GM12872 (cell line): ENCODE measurements around the gene COL8A2.

Experiments
- TF ChIP-seq, protein P1 (sequence below): IDR thresholded peaks from 3 replicates; pipeline ENCODE4 v1.5.1; 2011; ENCODE audit warnings: low read depth, mild to moderate bottlenecking, low read length, moderate library complexity; ENCODE audit not compliant: insufficient read depth

The COL8A2 gene

DNA sequence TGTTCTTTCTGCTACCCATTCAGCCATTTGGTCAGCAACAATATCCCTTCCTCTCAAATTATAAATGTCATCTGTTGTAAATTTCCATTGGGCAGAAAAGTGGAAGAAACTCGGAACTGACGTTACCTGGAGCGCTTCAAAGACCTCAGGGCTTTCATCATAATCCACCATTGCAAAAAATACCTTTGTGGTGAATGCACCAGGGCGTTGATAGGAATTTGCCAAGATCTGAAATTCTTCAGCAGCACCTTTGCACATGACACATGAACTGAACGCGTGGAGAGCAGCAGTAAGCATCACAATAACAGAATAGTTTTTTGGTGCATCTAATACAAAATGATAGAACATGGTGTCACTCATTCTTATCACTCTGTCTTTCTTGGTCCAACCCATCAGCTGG is 44.2 kb downstream of the COL8A2 start:
- TF ChIP-seq, protein P1, sequence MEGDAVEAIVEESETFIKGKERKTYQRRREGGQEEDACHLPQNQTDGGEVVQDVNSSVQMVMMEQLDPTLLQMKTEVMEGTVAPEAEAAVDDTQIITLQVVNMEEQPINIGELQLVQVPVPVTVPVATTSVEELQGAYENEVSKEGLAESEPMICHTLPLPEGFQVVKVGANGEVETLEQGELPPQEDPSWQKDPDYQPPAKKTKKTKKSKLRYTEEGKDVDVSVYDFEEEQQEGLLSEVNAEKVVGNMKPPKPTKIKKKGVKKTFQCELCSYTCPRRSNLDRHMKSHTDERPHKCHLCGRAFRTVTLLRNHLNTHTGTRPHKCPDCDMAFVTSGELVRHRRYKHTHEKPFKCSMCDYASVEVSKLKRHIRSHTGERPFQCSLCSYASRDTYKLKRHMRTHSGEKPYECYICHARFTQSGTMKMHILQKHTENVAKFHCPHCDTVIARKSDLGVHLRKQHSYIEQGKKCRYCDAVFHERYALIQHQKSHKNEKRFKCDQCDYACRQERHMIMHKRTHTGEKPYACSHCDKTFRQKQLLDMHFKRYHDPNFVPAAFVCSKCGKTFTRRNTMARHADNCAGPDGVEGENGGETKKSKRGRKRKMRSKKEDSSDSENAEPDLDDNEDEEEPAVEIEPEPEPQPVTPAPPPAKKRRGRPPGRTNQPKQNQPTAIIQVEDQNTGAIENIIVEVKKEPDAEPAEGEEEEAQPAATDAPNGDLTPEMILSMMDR, result no peak

DNA sequence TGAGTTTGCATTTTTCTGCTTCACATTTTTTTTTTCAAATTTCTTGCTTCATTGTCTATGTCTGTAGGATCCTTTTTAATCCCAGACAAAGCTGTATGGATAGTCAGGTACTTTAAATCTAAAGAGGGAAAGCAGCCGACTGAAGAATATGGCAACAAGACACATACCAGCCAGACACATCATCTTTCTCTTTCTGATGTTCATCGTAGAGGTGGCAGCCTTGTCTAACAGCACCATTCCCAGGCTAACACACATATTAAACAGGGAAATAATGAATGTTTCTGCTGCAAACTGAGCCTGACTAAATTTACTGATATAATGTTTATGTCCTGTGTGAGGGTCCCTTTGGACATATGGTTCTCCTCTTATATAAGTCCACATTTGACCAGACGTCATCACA is 44.8 kb downstream of the COL8A2 start:
- TF ChIP-seq, protein P1, result no peak

DNA sequence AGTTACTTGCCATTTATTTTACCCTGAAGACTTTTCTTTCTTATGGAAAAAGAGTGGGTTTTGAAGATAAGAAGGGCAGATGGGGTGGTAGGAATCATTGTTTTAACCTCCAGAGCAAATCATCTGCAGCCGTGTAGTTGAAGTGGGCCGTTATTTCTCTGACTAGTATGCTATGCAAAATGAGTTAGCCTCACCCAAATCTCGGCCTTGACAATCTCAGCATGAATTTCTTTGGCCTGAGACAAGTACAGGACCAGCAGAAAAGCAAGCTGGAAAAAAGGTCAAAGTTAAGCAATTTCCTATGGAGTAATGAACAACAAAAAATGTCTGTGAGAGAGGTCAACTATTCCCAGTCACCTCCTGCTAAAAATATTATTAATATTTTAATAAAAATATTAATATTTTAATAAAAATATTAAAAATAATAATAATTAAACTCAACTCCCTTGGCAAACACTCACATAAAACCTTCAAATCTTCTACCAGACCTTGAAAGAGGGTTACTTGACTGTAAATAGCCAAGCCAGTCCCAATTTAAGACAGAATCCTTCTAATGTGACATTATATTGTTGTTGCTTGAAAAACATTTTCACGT is 47.9 kb downstream of the COL8A2 start:
- TF ChIP-seq, protein P1, result no peak

DNA sequence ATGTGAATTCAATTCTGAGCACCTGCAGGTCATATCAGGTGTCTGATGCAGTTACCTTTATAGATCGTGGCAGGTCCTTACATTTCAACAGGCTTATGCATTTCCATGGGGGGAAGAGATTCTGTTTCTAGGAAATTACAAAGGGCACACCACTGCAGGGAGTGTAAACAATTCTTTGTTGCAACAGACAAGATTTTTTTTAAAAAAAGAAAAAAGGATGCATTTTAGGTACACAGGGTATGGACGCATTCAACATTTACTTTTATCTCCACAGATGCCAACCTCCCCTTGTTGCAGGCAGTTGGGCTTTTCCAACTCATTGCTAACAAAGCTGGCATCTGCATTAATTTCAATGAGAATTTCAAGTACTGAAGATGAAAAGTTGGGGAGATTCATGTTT is 54.7 kb downstream of the COL8A2 start:
- TF ChIP-seq, protein P1, result no peak

DNA sequence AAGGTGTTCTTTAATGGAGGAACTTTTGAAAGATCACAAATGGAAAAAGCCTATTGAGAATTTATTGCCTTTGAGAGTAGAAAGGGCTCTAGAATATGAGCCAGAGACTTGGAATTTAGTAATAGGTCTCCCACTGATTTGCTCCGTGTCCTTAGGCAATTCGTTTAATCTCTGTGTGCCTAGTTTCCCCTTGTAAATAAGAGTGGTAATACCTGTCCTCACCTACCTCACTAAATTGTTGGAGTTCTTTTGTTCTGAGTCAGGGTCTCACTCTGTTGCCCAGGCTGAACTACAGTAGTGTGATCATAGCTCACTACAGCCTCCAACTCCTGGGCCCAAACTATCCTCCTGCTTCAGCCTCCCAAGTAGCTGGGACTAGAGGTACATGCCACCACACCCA is 56.2 kb downstream of the COL8A2 start:
- TF ChIP-seq, protein P1, result no peak

DNA sequence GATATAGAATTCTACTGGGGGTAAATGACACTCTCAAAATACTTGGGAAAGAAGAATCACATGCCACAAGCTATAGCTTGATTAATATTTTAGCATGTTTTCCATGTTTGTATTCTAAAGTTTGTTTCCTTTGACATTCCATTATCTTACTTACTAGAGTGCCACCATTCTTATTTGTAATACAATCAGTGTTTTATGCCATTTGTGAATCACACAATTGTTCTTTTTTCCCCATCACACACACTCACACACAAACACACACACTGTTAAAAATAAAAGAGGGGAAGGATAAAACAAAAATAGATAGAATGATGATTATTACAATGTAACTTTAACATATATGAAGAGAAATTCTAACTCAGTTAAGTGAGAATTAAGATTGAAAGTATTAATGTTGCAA is 57.2 kb downstream of the COL8A2 start:
- TF ChIP-seq, protein P1, result no peak

DNA sequence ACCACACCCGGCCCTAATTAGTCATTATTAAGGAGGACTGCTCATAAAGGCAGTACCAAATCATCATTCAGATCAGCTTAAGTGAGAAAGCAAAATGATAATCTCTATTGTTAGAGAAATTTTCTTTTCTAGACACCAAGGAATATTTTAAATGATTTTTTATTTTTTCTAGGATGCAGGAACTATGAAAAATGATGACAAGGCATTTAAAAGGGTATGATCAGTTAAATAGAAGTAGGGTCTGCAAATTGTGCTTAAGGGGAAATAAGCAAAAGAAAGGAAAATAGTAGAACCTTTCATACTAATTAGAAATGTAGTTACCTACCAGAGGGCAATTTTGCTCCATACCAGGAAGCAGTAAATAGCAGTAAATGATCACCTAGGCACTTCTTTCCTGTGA is 62.7 kb downstream of the COL8A2 start:
- TF ChIP-seq, protein P1, result no peak
